Adrenal gland (tissue), 12 donors: ENCODE data around the gene GRID1. TPM values are rescaled to one million over a fixed set of nuclear protein-coding genes. Genes with fewer than 3 reads are reported as not detected.
A peak's percentile ranks its signal among the peaks of the same experiment; 100 is the strongest.

Source experiments
- DNase-seq, 7 donors: peaks; one replicate each; pipeline ENCODE4 v3.0.0-alpha.2; 2019 to 2020
- H3K27ac ChIP-seq, 5 donors: fragments of 200-600 bp; sonication (generic) in 4 of 5; 1 replicate in 3 of 5; 2 replicates in 2 of 5; pipeline versions ENCODE4 v1.5.1 to v1.8.0; 2016 to 2020; ENCODE audit warnings: mild to moderate bottlenecking in 1 of 5
- H3K27me3 ChIP-seq: fragments of 200-600 bp; 2 replicates; pipeline ENCODE4 v1.8.0; 2021
- H3K36me3 ChIP-seq, 2 donors: fragments of 200-600 bp; replicated peaks in 1 of 2; 1 replicate in 1 of 2; 2 replicates in 1 of 2; pipeline versions ENCODE4 v1.5.1 to v1.8.0; 2018 to 2022
- H3K4me1 ChIP-seq, 2 donors: fragments of 200-600 bp; replicated peaks in 1 of 2; 1 replicate in 1 of 2; 2 replicates in 1 of 2; pipeline versions ENCODE4 v1.5.1 to v1.8.0; 2018 to 2021
- H3K4me3 ChIP-seq, 4 donors: fragments of 200-600 bp; sonication (generic) in 3 of 4; one replicate each; pipeline ENCODE4 v1.5.1; 2016 to 2018
- H3K9me3 ChIP-seq, 3 donors: fragments of 200-600 bp; sonication (generic) in 1 of 3; replicated peaks in 1 of 3; 1 replicate in 2 of 3; 2 replicates in 1 of 3; pipeline versions ENCODE4 v1.5.1 to v1.8.0; 2016 to 2021
- CTCF ChIP-seq, 6 experiments: fragments of 450-650 bp in 4 of 6; fragments of 200-600 bp in 2 of 6; sonication (generic) in 1 of 6; IDR thresholded peaks; 1 replicate in 5 of 6; 2 replicates in 1 of 6; pipeline versions ENCODE4 v1.5.1 to v1.8.0; 2016 to 2021; ENCODE audit warnings: antibody characterized with exemption in 6 of 6, mild to moderate bottlenecking in 2 of 6, moderate library complexity in 1 of 6
- POLR2A ChIP-seq, 2 donors: fragments of 450-650 bp; IDR thresholded peaks; one replicate each; pipeline ENCODE4 v1.6.1; 2017; ENCODE audit warnings: antibody characterized with exemption in 2 of 2, mild to moderate bottlenecking in 2 of 2, moderate library complexity in 1 of 2
- WGBS, 4 donors: extraction: QIAGEN DNeasy Blood & Tissue Kit in 2 of 4; methylation state at CpG; one replicate each; pipeline versions ENCODE4 v1.1.5 to v1.1.7; 2013 to 2017; 5-methylcytosine and 5-hydroxymethylcytosine counted together
- intact Hi-C, 2 donors: fragments of 100-400 bp; cut with DNase I; formaldehyde crosslinking; loops; one replicate each; pipeline versions ENCODE4 v1.14.1 to v1.15.0; 2022 to 2023
- polyA plus RNA-seq, 3 donors: library from polyadenylated mRNA; stranded (reverse); fragments of 200-250 nt in 2 of 3; fragments of 350-450 nt in 1 of 3; fragmentation: Illumina TruSeq in 1 of 3; extraction: RNeasy Lipid Tissue Mini Kit (QIAGEN cat#74804) in 1 of 3; gene quantifications; one replicate each; pipeline ENCODE4 v1.2.3, GENCODE V29; 2013 to 2014
- total RNA-seq, 9 donors: library from RNA; depleted of rRNA in 4 of 9; stranded (reverse); fragments of >200 nt in 4 of 9; fragments of 120-200 nt in 1 of 9; fragmentation: NEBNext Ultra II Directional in 1 of 9; extraction: Animal tissue kit (Norgen Biotek cat#: 25700) in 1 of 9; gene quantifications; one replicate each; pipeline versions ENCODE4 v1.1.0 to v1.2.4, GENCODE V29; 2013 to 2023
- donor health status: healthy with polysubstance abuse.
- donor health status: Bipolar disorder and iron deficiency.
- donor health status: DM: yes; HTN: yes; CAD: no.
- donor health status: DM: no; HTN: no; CAD: no.
- donor health status: DM: no; HTN: no; CAD: no.
- donor health status: DM: yes; HTN: yes; CAD: no.

The GRID1 gene
- total and polyA plus RNA-seq, 12 donors: 2.2 to 8.0 (median 4.1) TPM

GRCh38 chr10:86347856-86348255, 18.7 kb downstream of the GRID1 start:
- 88 to 95% (median 93%) methylated on average over 3 to 6 of the region's 6 CpGs for WGBS, 4 donors
- Histone ChIP-seq H3K27ac (no peak overlapping the region), H3K27me3 (no peaks in the 10 kb centered on the region), H3K9me3 (no peaks in the 10 kb centered on the region), H3K36me3 (no peaks in the 10 kb centered on the region), H3K4me1 (no peaks in the 10 kb centered on the region), H3K4me3 (no peak overlapping the region)
- DNase-seq: no peak
- no peak for TF ChIP-seq POLR2A (IDR thresholded peaks at IDR 0.05)
- TF ChIP-seq CTCF (IDR thresholded peaks at IDR 0.05): no peak
- intact Hi-C loops: no loop called here

- no peak for DNase-seq
These were observed 19.6 kb downstream of the GRID1 start for GRCh38 chr10:86346799-86347665.

GRCh38 chr10:86345859-86346798, 20.5 kb downstream of the GRID1 start:
- Histone ChIP-seq H3K4me1 (peaks cover 0 to 3% of the 10 kb centered on the region in 2 donors), H3K9me3 (no peaks in the 10 kb centered on the region), H3K36me3 (no peaks in the 10 kb centered on the region), H3K27ac (no peak overlapping the region), H3K4me3 (no peak overlapping the region), H3K27me3 (no peaks in the 10 kb centered on the region)
- DNase-seq: peak in 1 of 7 donors; percentile 88
- TF ChIP-seq CTCF (IDR thresholded peaks at IDR 0.05): no peak
- no peak for TF ChIP-seq POLR2A (IDR thresholded peaks at IDR 0.05)
- WGBS, 4 donors: 70 to 76% (median 73%) methylated on average over 10 to 13 of the region's 13 CpGs
- intact Hi-C loops: no loop called here

More at GRCh38 chr10:86346799-86347665, 19.6 kb downstream of the GRID1 start:
- Histone ChIP-seq H3K27me3 (no peaks in the 10 kb centered on the region), H3K27ac (no peak overlapping the region), H3K4me1 (peaks cover 0 to 3% of the 10 kb centered on the region in 2 donors), H3K4me3 (no peak overlapping the region), H3K36me3 (no peaks in the 10 kb centered on the region), H3K9me3 (no peaks in the 10 kb centered on the region)
- WGBS, 4 donors: 70 to 83% (median 80%) methylated on average over 3 to 11 of the region's 11 CpGs
- TF ChIP-seq POLR2A (IDR thresholded peaks at IDR 0.05) (no peak), CTCF (IDR thresholded peaks at IDR 0.05) (no peak)
- intact Hi-C loops: no loop called here

GRCh38 chr10:86345296-86345858, 21.2 kb downstream of the GRID1 start:
- H3K36me3 ChIP-seq: no peaks in the 10 kb centered on the region
- intact Hi-C loops: no loop called here

More at GRCh38 chr10:86345296-86345858, 21.2 kb downstream of the GRID1 start:
- WGBS, 4 donors: 85 to 100% (median 97%) methylated on average over 3 to 4 of the region's 4 CpGs
- DNase-seq: peak in 1 of 7 donors; percentile 2
- Histone ChIP-seq H3K4me3 (no peak overlapping the region), H3K9me3 (no peaks in the 10 kb centered on the region), H3K27ac (no peak overlapping the region), H3K4me1 (peaks cover 0 to 3% of the 10 kb centered on the region in 2 donors), H3K27me3 (no peaks in the 10 kb centered on the region)
- TF ChIP-seq POLR2A (IDR thresholded peaks at IDR 0.05) (no peak), CTCF (IDR thresholded peaks at IDR 0.05) (no peak)
